ENCODE measurements around the gene CACNG6. TPM values are rescaled to one million over a fixed set of nuclear protein-coding genes. Genes with fewer than 3 reads are reported as not detected.
A peak's percentile ranks its signal among the peaks of the same experiment; 100 is the strongest.
"Not testable (repeated sequence)": the region's sequence is repeated elsewhere in the genome, so short reads cannot be mapped to it uniquely, and the experiment has no call there.

CACNG6 gene, protein sequence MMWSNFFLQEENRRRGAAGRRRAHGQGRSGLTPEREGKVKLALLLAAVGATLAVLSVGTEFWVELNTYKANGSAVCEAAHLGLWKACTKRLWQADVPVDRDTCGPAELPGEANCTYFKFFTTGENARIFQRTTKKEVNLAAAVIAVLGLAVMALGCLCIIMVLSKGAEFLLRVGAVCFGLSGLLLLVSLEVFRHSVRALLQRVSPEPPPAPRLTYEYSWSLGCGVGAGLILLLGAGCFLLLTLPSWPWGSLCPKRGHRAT
- 0.85 TPM for polyA plus RNA-seq (2013, experiment 1 of 2)
- polyA plus RNA-seq (2013, experiment 2 of 2), result 1.6 TPM

DNA sequence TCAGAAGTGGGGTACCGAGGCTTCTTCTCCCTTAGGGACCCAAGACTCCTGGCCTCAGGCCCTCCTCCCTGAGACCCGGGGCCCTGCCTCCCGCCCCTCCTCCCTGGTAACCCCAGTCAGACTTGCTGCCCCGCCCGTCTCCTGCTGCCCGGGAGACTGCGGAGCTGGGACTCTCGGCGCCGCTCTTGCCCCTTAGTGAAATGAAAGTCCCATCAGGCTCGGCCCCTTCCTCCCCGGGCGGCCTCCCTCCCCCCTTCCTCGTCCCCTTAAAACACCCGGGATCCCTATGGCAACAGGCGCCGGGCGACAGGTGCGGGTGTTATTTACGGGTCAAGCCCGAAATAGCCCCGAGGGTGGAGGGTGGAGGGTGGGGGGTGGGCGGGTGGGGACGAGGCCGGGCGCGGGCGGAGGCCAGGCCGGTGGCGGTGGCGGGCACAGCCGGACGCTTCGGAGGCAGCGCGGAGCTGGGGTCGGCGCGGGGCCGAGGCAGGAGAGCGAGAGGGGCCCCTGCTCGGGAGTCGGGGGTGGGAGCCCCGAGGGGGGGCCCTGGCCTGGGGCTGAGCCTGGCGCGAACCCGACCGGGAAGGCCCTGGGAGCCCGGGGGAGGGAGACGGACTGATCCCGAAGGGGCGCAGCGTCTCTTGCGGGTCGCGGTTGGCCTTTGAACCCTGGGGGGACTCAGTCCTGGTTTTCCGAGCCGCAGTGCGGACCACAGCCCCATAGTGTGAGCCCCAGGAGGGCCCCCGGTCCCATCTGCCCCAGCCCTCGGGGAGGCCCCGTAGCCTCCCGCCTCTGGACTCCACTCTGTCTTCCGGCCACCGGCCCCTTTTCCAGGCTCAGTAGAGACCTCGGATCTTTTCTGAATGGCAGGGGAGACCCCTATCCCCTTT lies at the start of gene CACNG6:
Gene CACNG6 (plus strand): TSS at position 414 of the 890 bp plus-strand sequence. CDS start 1,241 bp downstream, outside the sequence.
- no peaks in the 10 kb centered on the region for H3K36me3 ChIP-seq (ENCODE audit: insufficient read depth, low read length)
- no peak within 1 kb of the TSS for H3K27ac ChIP-seq (ENCODE audit: low read depth, low read length)
- H3K4me1 ChIP-seq (ENCODE audit: insufficient read depth, low read length), result no peaks in the 10 kb centered on the region
- H3K27me3 ChIP-seq (ENCODE audit: insufficient read depth, low read length), result peaks cover 47% of the 10 kb centered on the region
- H3K4me3 ChIP-seq (ENCODE audit: low read length), result peak within 1 kb of the TSS; percentile 56
- no peaks in the 10 kb centered on the region for H3K9me3 ChIP-seq (ENCODE audit: insufficient read depth, low read depth, low read length)
- WGBS, result 8% methylated on average over 66 of the region's 66 CpGs
- H3K9ac ChIP-seq (ENCODE audit: low read depth, low read length), result peak within 1 kb of the TSS; percentile 64; the same call in 1 of the 2 replicates

DNA sequence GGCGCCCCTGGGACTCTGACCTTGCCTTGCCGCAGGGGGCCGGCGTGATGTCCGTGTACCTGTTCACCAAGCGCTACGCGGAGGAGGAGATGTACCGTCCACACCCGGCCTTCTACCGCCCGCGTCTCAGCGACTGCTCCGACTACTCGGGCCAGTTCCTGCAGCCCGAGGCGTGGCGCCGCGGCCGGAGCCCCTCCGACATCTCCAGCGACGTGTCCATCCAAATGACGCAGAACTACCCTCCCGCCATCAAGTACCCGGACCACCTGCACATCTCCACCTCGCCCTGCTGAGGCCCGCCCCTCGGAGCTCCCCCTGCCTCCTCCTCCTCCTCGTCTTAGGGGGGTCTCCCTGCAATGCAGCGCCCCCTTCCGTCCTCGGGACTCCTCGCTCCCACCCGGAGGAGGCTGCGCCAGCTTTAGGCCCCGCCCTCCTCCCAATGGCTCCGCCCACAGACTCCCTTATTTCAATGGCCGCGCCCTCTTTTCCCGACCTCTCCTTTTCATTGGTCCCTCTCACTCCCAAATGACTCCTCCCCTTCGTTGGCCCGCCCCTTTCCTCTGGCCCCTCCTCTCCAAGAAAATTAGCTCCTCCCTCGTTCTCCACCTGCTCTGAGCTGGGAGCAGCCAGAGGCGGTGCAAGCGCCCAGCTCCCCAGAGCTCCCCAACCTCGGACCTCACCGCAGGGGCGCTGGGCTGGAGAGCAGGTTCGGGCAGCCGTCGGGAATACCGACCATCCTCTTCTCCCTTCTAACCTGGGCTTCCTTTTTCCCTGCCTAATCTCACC lies 49.2 kb upstream of the CACNG6 start:
- Histone ChIP-seq H3K4me3 (ENCODE audit: low read length) (peak overlapping the region; percentile 72), H3K27ac (ENCODE audit: low read depth, low read length) (peak overlapping the region; percentile 63; the same call in 1 of the 2 replicates), H3K9me3 (ENCODE audit: insufficient read depth, low read depth, low read length) (no peaks in the 10 kb centered on the region), H3K4me1 (ENCODE audit: insufficient read depth, low read length) (peaks cover 11% of the 10 kb centered on the region; the same call in 1 of the 2 replicates), H3K36me3 (ENCODE audit: insufficient read depth, low read length) (peaks cover 13% of the 10 kb centered on the region; the same call in 1 of the 2 replicates), H3K9ac (ENCODE audit: low read depth, low read length) (peak overlapping the region; percentile 69), H3K27me3 (ENCODE audit: insufficient read depth, low read length) (peaks cover 5% of the 10 kb centered on the region; the same call in 1 of the 2 replicates)
- WGBS, result 15% methylated on average over 55 of the region's 55 CpGs

DNA sequence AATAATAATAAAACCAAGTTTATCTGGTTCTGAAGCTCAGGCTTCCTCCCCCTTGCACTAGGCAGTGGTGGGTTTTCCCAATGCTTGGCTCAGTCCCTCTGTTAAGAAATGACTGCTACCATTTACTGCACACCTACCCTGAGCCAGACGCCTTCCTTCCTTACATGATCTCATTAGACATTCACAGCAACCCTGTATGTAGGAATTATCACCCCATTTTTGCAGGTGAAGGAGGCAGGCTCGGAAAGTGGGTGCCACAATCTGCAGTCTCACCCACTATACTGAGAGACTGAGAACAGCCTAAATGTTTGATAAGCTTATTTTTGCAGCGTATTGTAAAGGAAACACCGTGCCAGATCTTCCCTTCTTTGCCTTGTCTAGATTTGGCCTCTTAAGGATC lies 47.0 kb upstream of the CACNG6 start:
- peaks cover 11% of the 10 kb centered on the region; the same call in 1 of the 2 replicates for H3K4me1 ChIP-seq (ENCODE audit: insufficient read depth, low read length)
- WGBS, result 91% methylated on average over 4 of the region's 4 CpGs
- no peak overlapping the region for H3K9ac ChIP-seq (ENCODE audit: low read depth, low read length)
- no peak overlapping the region for H3K4me3 ChIP-seq (ENCODE audit: low read length)
- no peaks in the 10 kb centered on the region for H3K9me3 ChIP-seq (ENCODE audit: insufficient read depth, low read depth, low read length)
- H3K27ac ChIP-seq (ENCODE audit: low read depth, low read length), result no peak overlapping the region
- H3K36me3 ChIP-seq (ENCODE audit: insufficient read depth, low read length), result peaks cover 10% of the 10 kb centered on the region; the same call in 1 of the 2 replicates
- H3K27me3 ChIP-seq (ENCODE audit: insufficient read depth, low read length), result peaks cover 5% of the 10 kb centered on the region; the same call in 1 of the 2 replicates

DNA sequence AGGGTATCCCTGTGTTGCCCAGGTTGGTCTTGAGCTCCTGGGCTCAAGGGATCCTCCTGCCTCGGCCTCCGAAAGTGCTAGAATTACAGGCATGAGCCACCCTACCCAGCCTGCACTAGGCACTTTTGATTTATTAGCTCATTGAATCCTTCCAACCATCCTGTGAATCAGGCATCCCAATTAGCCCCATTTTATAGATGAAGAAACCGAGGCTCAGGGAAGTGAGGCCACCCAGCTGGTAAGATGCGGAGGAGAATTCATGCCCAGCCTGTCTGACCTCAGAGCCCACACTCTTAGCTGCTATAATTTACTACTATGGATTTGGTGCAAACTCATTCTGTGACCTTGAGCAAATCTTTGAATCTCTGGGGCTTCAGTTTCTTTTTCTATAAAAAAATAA lies 46.5 kb upstream of the CACNG6 start:
- 95% methylated on average over 4 of the region's 4 CpGs for WGBS
- Histone ChIP-seq H3K4me1 (ENCODE audit: insufficient read depth, low read length) (peaks cover 11% of the 10 kb centered on the region; the same call in 1 of the 2 replicates), H3K9ac (ENCODE audit: low read depth, low read length) (no peak overlapping the region), H3K9me3 (ENCODE audit: insufficient read depth, low read depth, low read length) (no peaks in the 10 kb centered on the region), H3K27ac (ENCODE audit: low read depth, low read length) (no peak overlapping the region; the same call in 1 of the 2 replicates), H3K36me3 (ENCODE audit: insufficient read depth, low read length) (peaks cover 5% of the 10 kb centered on the region; the same call in 1 of the 2 replicates), H3K4me3 (ENCODE audit: low read length) (peak overlapping the region; percentile 42; the same call in 1 of the 2 replicates), H3K27me3 (ENCODE audit: insufficient read depth, low read length) (peaks cover 5% of the 10 kb centered on the region; the same call in 1 of the 2 replicates)

DNA sequence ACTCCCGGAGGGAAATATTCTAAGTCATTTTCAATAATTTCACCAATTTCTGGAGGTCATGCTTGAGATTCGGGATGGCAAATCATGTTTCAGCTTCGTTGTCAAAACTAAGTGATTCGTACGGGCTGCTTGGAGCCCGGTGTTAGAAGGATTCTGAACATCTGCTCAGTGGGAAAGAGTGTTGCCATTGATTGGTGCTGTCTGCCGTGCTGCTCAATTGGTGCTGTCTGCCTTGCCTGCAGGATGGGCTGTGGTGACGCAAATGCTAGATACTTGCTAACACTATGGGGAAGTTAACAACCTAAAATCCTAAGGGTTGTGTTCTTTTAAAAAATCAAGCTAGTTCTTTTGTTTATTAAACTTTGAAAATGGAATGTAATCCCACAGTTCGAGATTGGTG lies 46.0 kb upstream of the CACNG6 start:
- WGBS, result 35% methylated on average over 9 of the region's 9 CpGs
- peak overlapping the region; percentile 35; the same call in 1 of the 2 replicates for H3K27ac ChIP-seq (ENCODE audit: low read depth, low read length)
- peaks cover under 1% of the 10 kb centered on the region; the same call in 1 of the 2 replicates for H3K36me3 ChIP-seq (ENCODE audit: insufficient read depth, low read length)
- H3K9me3 ChIP-seq (ENCODE audit: insufficient read depth, low read depth, low read length), result no peaks in the 10 kb centered on the region
- no peak overlapping the region for H3K9ac ChIP-seq (ENCODE audit: low read depth, low read length)
- peaks cover 5% of the 10 kb centered on the region; the same call in 1 of the 2 replicates for H3K27me3 ChIP-seq (ENCODE audit: insufficient read depth, low read length)
- H3K4me3 ChIP-seq (ENCODE audit: low read length), result peak overlapping the region; percentile 42
- H3K4me1 ChIP-seq (ENCODE audit: insufficient read depth, low read length), result peaks cover 11% of the 10 kb centered on the region; the same call in 1 of the 2 replicates

DNA sequence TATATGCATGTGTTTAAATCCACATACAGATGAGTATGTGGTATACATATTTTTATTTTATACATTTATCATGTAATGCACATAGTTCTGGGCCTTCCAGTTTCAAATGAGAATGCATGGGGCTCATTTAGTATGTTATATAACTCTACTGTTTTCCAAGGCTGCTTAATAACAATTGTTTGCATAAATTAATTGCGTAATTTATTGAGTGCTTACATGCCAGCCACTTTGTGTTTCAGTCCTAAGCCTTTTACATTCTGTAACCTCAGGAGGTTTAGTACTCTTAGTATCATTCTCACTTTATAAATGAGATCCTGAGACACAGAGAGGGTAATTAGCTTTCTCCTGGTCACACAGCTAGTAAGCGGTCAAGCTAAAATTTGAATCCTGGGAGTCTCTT lies 45.4 kb upstream of the CACNG6 start:
- no peaks in the 10 kb centered on the region for H3K9me3 ChIP-seq (ENCODE audit: insufficient read depth, low read depth, low read length)
- 100% methylated on average over 2 of the region's 2 CpGs for WGBS
- H3K4me3 ChIP-seq (ENCODE audit: low read length), result peak overlapping the region; percentile 42
- H3K9ac ChIP-seq (ENCODE audit: low read depth, low read length), result no peak overlapping the region
- no peak overlapping the region for H3K27ac ChIP-seq (ENCODE audit: low read depth, low read length)
- H3K27me3 ChIP-seq (ENCODE audit: insufficient read depth, low read length), result peaks cover 5% of the 10 kb centered on the region; the same call in 1 of the 2 replicates
- H3K36me3 ChIP-seq (ENCODE audit: insufficient read depth, low read length), result no peaks in the 10 kb centered on the region
- H3K4me1 ChIP-seq (ENCODE audit: insufficient read depth, low read length), result peaks cover 11% of the 10 kb centered on the region; the same call in 1 of the 2 replicates

DNA sequence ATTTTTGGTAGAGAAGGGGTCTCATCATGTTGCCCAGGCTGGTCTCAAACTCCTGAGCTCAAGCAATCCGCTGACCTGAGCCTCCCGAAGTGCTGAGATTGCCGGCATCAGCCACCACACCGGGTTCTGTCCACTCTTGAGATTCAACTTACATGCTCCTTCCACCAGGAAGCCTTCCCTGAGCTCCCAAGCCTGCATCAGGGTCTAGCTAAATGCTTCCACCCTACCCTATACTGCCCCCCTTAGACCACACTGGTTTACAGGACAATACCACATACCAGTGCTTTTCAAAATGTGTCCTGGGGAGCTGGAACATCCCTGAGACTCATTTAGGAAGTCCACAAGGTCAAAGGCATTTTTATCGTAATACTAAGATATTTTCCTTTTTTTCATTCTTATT lies 43.8 kb upstream of the CACNG6 start:
- 70% methylated on average over 5 of the region's 5 CpGs for WGBS

DNA sequence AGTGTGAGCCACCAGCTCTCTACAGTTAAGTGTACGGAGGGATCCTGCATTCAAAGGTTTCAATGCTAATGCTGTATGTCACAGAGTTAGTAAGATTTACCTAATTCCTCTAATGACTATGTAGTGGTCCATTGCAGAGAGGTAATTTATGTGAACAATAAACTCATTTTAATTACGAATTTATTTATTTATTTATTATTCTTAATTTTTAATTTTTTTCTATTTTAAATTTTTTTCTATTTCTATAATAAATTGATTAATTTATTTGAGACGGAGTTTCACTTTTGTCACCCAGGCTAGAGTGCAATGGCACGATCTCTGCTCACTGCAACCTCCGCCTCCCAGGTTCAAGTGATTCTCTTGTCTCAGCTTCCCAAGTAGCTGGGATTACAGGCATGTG lies 42.8 kb upstream of the CACNG6 start:
- H3K27me3 ChIP-seq (ENCODE audit: insufficient read depth, low read length); H3K9me3 ChIP-seq (ENCODE audit: insufficient read depth, low read depth, low read length); H3K36me3 ChIP-seq (ENCODE audit: insufficient read depth, low read length); H3K27ac ChIP-seq (ENCODE audit: low read depth, low read length); H3K9ac ChIP-seq (ENCODE audit: low read depth, low read length); H3K4me3 ChIP-seq (ENCODE audit: low read length); H3K4me1 ChIP-seq (ENCODE audit: insufficient read depth, low read length): not testable (repeated sequence)
- 93% methylated on average over 4 of the region's 5 CpGs for WGBS

More for the DNA sequence above, 43.8 kb upstream of the CACNG6 start:
- no peak overlapping the region for H3K9ac ChIP-seq (ENCODE audit: low read depth, low read length)
- H3K27ac ChIP-seq (ENCODE audit: low read depth, low read length), result no peak overlapping the region
- no peak overlapping the region for H3K4me3 ChIP-seq (ENCODE audit: low read length)
- H3K36me3 ChIP-seq (ENCODE audit: insufficient read depth, low read length), result no peaks in the 10 kb centered on the region
- peaks cover 11% of the 10 kb centered on the region; the same call in 1 of the 2 replicates for H3K4me1 ChIP-seq (ENCODE audit: insufficient read depth, low read length)
- peaks cover 5% of the 10 kb centered on the region; the same call in 1 of the 2 replicates for H3K27me3 ChIP-seq (ENCODE audit: insufficient read depth, low read length)
- no peaks in the 10 kb centered on the region for H3K9me3 ChIP-seq (ENCODE audit: insufficient read depth, low read depth, low read length)

DNA sequence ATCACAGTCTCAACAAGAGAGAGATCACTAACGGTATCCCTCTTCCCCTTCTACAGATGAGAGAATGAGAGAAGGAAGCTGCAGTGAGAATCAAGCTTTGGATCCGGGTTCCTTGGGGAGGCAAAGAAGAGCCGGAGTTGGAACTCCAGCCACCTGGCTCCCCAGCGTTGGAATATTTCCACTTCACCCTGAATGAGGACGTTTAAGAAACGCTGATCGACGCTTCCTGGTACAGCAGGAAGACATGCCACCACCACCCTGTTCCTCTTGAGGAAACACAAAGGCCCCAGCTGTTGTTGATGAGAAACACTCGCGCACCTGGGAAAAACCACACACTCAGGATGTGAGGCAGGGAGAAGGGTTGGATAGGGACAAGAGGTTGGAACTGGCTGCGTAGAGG lies 40.0 kb upstream of the CACNG6 start:
- WGBS, result 75% methylated on average over 11 of the region's 11 CpGs
- no peak overlapping the region for H3K27ac ChIP-seq (ENCODE audit: low read depth, low read length)
- no peak overlapping the region for H3K4me3 ChIP-seq (ENCODE audit: low read length)

DNA sequence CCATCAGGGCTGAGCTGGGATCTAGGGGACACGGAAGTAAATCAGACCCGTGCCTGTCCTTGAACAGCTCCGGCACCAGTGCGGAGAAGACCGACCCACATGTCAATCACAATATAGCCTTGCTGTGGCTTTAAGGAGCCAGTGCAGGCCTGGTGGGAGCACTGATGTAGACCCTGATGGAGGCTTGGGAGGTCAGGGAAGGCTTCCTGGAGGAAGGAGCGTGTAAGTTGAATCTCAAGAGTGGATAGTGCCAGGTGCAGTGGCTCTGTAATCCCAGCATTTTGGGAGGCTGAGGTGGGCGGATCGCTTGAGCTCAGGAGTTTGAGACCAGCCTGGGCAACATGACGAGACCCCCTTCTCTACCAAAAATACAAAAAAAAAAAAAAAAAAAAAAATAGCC lies 39.5 kb upstream of the CACNG6 start:
- Histone ChIP-seq H3K9ac (ENCODE audit: low read depth, low read length) (no peak overlapping the region), H3K27ac (ENCODE audit: low read depth, low read length) (no peak overlapping the region), H3K36me3 (ENCODE audit: insufficient read depth, low read length) (no peaks in the 10 kb centered on the region), H3K9me3 (ENCODE audit: insufficient read depth, low read depth, low read length) (no peaks in the 10 kb centered on the region), H3K4me3 (ENCODE audit: low read length) (no peak overlapping the region), H3K27me3 (ENCODE audit: insufficient read depth, low read length) (no peaks in the 10 kb centered on the region), H3K4me1 (ENCODE audit: insufficient read depth, low read length) (peaks cover 8% of the 10 kb centered on the region)
- 91% methylated on average over 8 of the region's 9 CpGs for WGBS

More for the DNA sequence above, 40.0 kb upstream of the CACNG6 start:
- Histone ChIP-seq H3K27me3 (ENCODE audit: insufficient read depth, low read length) (no peaks in the 10 kb centered on the region), H3K9me3 (ENCODE audit: insufficient read depth, low read depth, low read length) (no peaks in the 10 kb centered on the region), H3K9ac (ENCODE audit: low read depth, low read length) (no peak overlapping the region), H3K4me1 (ENCODE audit: insufficient read depth, low read length) (peaks cover 5% of the 10 kb centered on the region; the same call in 1 of the 2 replicates), H3K36me3 (ENCODE audit: insufficient read depth, low read length) (no peaks in the 10 kb centered on the region)
